ENCODE data around the gene NR2C2.
"Not testable (repeated sequence)": the region's sequence is repeated elsewhere in the genome, so short reads cannot be mapped to it uniquely, and the experiment has no call there.

NR2C2 gene

DNA sequence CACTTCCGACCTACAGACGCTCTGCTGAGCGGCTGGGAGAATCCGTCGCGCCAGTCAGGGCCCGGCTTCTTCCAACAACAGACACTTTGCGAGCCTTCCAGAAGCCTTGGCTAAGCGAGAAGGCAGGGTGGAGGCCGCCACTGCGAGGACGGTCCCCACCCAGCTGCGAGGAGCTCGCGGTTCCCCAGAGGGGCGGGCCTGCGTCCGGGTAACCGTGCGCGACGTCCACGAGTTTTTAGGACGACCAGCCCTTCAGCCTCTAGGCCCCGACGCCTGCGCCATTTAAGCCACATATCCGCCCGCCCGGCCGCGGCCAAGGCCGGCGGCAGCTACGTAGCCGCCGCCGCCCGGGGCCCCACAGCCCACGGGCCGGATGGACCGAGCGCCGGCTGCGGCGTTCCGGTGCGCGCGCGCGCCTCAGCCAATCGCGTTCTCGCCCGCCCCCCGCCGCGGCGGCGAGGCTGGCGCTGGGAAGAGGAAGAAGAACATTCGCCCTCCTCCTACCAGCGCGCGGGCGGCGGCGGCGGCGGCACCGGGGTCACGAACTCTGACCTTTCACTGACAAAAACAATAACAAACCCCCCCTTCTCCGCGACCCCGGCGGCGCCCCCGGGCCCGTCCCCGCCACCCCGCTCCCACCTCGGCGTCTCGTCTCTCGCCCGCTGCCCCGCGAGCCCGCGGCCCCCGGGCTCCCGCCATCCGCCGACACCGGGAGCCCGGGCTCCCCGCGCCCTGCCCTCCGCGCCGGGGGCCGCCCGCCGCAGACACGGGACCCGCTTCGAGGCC lies at the start of gene NR2C2:
NR2C2 (plus strand) TSS at position 484 of the 786 bp plus-strand sequence. CDS start 56,332 bp downstream, outside the sequence.
- DNase-seq, result peak; percentile 78
- in situ Hi-C loops (cut with HindIII; ENCODE audit: low pct_ligation_motif_present, low pct_unique_long_range_greater_than_20kb, low sequenced_read_pairs), result no loop called here

DNA sequence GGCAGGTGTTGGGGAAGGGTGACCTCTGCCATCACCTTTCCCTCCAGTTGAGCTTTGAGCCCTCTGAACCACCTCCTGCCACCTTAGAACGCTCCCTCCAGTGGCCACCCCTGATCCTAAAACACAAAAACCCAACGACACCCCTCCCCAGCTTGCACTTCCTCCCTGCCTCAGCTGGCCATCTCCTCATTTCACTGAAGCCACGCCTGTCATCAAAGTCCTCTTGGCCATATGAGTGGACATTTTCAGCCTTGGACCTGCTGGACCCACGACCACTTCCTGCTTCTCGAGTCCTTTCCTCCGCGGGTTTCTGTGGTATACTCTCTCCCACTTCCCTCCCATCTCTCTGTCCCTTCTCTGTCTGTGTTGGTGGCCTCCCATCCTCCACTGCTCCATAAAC lies 48.5 kb upstream of the NR2C2 start:
- no peak for DNase-seq
- in situ Hi-C loops (cut with HindIII; ENCODE audit: low pct_ligation_motif_present, low pct_unique_long_range_greater_than_20kb, low sequenced_read_pairs), result no loop called here

DNA sequence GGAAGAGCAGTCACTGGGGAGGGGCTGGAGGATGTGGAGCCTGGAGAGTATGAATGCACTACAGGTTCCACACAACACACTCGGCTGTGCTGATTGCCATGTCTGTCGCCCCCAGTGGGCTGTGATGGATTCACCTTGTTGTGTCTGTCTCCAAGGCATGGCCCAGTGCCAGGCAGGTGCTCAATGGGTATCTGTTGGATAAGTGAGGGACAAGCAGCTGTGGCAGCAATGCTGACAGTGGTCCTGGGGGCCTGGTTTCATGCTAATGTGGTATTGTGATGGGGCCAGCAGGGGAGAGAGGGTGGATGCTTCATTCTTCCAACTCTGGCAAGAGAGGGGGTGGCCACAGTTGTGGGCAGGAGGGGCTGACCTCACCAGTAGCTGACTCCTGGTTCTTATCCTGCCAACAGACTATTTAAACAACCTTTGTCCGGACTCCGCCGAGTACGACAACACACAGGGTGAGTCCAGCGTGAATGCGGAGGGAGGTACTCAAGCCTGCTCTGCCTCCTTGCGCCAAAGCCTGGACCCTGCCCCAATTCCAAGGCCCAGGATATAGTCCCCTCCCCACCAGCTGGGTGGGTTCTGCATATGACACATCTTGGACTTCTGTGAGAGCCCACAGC lies 47.3 kb upstream of the NR2C2 start:
- in situ Hi-C loops (cut with HindIII; ENCODE audit: low pct_ligation_motif_present, low pct_unique_long_range_greater_than_20kb, low sequenced_read_pairs), result no loop called here
- no peak for DNase-seq

DNA sequence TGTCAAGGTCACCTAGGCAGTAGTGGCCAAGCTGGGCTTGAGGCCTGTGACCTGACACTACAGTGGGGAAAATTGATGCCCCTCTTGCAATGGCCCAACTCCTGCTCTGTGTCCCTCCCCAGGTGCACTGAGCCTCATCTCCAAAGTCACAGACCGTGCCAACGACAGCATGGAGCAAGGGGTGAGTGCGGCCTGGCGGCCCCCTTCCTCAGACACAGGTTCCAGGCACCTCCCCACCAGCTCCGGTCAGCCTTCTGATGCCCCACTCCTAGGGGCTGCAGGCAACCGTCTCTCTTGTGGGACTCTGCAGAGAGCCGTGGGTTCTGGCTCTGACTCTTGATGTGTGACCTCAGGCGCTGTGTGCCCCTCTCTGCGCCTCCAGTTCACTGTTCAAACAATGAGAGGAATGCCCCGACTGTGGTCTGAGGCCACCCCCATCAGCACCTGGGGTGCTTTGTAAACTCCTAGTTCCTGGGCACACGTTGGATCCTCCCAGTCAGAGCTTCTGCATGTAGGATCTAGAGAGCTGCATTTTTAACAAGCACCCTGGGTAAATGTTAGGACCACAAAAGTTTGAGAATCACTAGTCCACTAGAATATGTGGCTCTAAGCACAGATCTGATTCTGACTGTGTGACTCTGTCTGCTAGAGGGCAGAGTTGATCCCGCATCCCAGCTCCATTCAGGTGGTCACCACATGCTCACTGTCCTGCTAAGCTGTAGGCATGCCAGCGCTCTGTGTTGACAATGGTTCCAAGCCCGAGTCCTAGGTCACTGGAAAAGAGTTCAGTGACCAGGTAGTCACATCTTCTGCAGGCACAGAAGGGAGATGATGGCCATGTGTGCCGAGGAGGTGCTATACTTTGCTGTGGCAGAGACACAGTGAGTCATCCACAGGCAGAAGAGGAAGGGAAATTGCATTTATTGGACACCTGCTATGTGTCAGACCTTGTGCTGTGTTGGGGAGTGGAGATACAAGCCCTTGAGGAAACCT lies 46.2 kb upstream of the NR2C2 start:
- DNase-seq, result no peak
- in situ Hi-C loops (cut with HindIII; ENCODE audit: low pct_ligation_motif_present, low pct_unique_long_range_greater_than_20kb, low sequenced_read_pairs), result no loop called here

DNA sequence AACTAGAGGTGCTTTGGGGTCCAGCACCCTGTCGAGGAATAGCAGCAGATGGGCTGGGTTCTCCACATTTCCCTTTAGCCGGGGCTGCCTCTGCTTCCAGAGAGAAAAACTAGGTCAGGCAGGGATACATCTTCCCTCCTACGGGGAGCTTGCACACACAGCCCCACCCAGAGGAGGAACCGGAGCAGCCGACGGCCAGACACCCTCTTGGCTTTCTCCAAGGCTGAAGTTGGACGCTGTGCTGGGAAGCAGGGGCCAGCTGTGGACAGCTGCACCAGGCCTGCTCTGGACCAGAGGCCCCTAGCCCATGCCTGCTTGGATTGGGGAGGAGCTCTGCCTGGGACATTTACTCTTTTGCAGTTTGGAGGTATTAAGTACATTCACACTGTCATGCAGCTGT lies 44.7 kb upstream of the NR2C2 start:
- DNase-seq, result no peak
- in situ Hi-C loops (cut with HindIII; ENCODE audit: low pct_ligation_motif_present, low pct_unique_long_range_greater_than_20kb, low sequenced_read_pairs), result no loop called here

DNA sequence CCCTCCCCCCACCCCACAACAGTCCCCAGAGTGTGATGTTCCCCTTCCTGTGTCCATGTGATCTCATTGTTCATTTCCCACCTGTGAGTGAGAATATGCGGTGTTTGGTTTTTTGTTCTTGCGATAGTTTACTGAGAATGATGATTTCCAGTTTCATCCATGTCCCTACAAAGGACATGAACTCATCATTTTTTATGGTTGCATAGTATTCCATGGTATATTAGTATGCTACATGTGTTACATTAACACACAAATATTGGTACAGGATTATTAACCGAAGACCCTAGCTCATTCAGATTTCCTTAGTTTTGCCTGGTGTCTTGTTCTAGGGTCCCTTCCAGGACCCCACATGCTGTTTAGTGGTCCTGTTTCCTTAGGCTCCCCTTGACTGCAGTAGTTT lies 43.9 kb upstream of the NR2C2 start:
- DNase-seq; in situ Hi-C loops (cut with HindIII; ENCODE audit: low pct_ligation_motif_present, low pct_unique_long_range_greater_than_20kb, low sequenced_read_pairs): not testable (repeated sequence)

DNA sequence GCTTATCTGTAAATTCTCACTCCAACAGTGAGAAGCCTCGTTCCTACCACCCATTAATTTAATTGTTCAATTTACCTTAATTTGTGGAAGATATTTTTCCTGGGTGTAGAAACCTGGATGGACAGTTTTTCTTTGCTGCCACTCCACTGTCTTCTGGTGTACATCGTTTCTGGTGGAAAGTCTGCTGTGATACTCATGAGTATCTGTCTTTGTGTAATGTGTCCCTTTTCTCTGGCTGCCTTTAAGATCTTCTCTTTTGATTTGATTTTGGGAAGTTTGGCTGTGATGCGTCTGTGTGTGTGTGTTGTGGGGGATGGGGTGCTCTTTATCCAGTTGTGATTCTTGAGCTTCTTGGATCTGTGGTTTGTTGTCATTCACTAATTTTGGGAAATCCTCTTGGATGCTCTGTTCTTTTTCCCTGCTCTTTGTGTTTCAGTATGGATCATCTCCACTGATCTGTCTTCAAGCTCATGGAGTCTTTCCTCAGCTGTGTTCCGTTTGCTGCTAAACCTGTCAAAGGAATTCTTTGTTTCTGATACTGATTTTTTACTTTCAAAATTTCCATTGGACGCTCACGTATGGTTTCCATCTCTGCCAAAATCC lies 42.2 kb upstream of the NR2C2 start:
- in situ Hi-C loops (cut with HindIII; ENCODE audit: low pct_ligation_motif_present, low pct_unique_long_range_greater_than_20kb, low sequenced_read_pairs), result no loop called here

DNA sequence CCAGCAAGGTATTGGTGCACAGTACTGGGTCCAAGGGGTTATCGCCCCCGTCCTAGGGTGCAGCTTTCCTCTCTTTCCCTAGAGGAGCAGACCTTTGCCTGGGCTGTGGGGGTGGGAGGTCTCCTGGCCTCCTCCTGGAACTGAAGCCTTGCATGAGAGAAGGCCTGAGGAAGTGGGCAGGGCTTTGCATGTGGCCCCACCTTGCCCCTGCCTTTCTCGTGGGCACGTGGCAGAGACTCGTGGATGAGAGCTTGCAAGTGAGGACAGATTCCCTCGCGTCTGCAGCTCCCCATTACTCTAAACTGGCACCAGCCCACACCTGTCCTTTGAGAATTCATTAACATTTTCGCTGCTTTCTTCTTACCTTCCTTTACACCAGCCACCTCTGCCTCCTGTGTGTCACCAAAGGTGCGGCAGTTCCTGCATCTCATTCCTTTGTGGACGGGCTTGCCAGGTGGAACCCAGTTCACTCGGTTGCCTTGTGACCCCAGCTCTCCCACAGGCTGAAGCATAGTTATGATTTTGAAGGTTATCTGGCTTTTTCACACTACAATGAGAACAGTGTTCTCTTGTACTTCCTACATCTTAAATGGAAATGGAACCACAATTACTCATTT lies 40.9 kb upstream of the NR2C2 start:
- in situ Hi-C loops (cut with HindIII; ENCODE audit: low pct_ligation_motif_present, low pct_unique_long_range_greater_than_20kb, low sequenced_read_pairs), result no loop called here
- DNase-seq, result no peak

More for the DNA sequence above, 42.2 kb upstream of the NR2C2 start:
- DNase-seq, result no peak

DNA sequence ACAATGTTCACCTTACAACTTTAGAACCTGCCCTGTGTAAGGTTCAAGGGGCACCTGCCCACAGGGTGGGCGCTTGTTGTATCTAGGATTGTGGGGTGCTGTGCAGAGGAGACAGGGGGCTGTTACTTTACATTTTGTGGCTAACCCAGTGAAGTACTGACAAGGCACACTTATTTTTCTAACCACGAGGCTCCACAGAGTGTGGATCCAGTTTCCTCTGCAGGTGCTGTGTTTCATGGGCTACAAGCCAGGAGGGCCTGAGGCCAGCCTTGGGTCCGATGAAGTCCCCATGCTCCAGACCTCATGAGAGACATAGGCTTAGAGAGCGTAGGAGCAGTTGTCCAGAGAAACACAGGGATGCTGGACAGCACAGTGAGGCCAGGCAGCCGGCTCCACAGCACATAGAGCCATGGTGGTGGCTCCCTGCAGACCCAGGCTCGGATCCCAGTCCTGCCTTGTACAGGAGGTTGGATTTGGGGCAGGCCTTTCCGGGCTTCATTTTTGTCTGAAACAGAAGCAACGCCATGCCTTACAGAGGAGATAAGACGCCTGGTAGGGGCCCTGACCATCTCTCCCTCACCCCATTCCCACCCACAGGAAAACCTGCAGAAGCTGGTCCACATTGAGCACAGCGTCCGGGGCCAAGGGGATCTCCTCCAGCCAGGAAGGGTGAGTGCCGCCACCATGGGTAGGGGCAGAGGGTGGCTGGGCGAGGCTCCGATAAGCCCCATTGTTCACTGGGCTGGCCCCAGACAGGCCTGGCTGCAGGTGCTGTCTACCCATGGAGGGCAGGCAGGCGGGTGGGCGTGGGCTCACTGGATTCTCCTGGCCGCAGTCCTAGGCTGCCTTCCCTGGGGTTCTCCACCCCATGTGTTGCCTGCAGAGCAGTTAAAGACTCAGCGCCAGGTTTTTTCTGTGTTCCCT lies 40.1 kb upstream of the NR2C2 start:
- DNase-seq, result no peak
- in situ Hi-C loops (cut with HindIII; ENCODE audit: low pct_ligation_motif_present, low pct_unique_long_range_greater_than_20kb, low sequenced_read_pairs), result no loop called here

DNA sequence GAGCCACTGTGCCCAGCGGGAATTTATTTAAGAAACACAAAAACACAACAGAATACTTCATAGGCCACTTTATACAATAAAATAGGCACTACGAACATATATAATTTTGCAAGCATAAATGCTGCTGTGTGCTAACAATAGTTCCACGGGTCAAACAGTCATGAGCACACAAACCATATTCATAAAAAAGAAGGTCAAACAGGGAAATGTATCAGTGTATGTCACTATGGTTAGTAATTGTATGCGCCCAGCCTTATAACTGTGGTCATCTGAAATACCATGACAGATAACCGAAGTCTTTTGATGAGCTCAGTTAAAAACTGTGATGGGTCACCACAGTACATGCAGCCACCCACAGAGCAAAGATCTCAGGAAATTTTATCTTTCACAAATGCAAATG lies 38.1 kb upstream of the NR2C2 start:
- DNase-seq, result no peak
- in situ Hi-C loops (cut with HindIII; ENCODE audit: low pct_ligation_motif_present, low pct_unique_long_range_greater_than_20kb, low sequenced_read_pairs), result no loop called here

DNA sequence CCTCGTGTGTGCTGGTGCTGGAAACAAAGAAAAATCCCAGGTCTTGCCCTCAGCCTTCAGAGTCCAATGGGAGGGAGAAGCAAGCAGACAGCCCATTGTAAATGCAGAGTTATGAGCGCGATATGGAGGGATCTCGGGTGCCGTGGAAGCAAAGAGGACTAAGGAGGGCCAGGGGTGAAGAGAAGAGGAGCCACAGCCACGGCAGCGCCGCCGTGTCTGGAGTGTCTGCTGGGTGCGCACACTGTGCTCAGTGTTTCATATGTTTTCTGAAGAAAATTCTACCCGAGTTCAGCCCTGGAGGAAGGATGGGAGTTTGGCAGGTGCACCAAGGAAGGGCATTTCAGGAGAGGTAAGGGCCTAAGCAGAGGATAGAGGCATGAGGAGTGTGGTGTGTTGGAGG lies 35.7 kb upstream of the NR2C2 start:
- DNase-seq, result no peak
- in situ Hi-C loops (cut with HindIII; ENCODE audit: low pct_ligation_motif_present, low pct_unique_long_range_greater_than_20kb, low sequenced_read_pairs), result no loop called here

DNA sequence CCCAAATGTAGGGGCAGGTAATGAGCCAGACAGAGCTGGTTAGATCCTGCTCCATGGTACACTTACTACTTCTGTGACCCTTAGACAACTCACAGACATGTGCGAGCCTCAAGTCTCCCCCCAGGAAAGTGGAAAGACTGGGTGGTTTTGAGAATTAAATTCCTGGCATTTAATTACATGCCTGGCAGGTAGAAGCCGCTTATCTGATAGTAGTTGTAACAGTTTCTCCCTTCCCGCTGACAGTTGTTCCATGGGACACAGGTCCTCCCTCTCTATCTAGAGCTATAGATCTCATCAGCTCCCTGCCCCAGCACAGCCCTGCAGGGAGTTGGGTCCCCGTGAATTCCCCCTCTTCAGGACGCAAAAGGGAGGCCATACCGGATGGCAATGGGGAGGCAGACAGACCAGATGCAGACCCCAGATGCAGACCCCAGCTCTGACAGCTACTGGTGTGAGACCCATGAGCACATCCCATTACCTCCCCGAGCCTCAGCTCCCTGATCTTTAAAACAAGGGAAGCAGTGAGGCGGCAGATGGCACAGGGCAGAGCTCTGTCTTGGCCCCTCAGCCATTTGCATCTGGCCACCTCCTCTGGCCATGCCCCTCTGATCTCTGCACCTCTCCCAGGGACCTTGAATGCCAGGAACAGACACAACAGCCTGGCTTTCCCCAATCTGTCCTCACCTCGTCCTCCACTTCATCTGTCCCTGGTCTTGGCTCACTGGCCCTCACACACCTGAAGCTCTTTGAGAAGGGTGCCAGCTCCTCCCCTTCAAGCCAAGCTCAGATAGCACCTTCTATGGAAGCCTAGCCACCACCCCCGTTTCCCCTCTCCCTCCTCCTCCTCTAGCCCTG lies 34.1 kb upstream of the NR2C2 start:
- no peak for DNase-seq
- in situ Hi-C loops (cut with HindIII; ENCODE audit: low pct_ligation_motif_present, low pct_unique_long_range_greater_than_20kb, low sequenced_read_pairs), result no loop called here

DNA sequence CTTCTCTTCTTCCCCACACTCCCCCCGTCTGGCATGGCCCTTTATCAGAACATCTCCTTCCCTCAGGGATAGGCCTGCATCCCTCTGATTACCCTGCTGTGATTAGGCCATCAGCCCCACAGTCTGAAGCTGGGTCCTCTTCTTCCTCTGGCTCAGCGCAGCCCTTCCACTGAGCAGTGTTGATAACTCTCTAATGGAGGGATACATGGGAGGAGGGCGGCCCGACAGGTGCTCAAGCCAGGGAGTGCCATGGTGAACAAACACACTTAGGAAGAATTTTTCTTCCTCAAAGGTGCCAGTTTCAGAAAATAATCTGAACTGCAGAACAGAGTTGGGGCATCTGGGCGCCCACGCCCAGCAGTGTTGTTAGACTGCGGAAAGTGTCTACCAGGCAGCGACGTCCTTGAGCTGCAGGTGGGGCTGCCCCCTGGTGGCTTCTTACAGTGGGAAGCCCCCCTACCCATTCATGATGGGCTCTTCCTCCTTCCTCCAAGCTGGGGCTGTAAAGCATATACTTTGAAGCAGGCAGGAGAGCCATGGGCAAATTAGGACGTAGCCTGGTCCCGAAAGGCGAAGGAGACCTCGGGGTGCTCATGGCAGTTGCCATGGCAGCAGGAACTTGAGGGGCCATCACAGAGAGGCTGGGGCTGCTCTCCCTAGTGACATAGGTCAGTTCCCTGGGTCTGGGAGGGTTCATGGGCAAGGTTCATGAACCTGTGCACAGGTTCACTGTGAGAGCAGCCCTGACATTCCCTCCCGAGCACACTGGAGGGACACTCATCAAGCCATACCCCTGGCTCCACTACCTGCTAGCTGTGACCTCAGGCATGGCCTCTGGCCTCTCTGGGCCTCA lies 33.2 kb upstream of the NR2C2 start:
- in situ Hi-C loops (cut with HindIII; ENCODE audit: low pct_ligation_motif_present, low pct_unique_long_range_greater_than_20kb, low sequenced_read_pairs), result no loop called here
- DNase-seq, result no peak

DNA sequence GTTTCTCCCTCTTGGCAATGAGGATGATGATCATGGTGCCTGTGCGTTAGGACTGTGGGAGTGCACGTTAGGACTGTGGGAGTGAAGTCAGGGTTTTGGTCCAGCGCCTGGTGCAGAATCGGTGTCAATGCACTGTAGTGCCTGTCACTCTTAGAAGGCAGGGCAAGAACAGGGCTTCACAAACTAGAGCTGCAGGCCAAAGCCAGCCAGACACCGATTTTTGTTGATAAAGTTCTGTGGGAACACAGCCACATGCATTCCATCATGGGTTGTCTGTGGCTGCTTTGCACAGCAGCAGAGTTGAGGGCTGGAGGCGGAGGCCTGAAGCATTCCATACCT lies 32.6 kb upstream of the NR2C2 start:
- no peak for DNase-seq
- in situ Hi-C loops (cut with HindIII; ENCODE audit: low pct_ligation_motif_present, low pct_unique_long_range_greater_than_20kb, low sequenced_read_pairs), result no loop called here

DNA sequence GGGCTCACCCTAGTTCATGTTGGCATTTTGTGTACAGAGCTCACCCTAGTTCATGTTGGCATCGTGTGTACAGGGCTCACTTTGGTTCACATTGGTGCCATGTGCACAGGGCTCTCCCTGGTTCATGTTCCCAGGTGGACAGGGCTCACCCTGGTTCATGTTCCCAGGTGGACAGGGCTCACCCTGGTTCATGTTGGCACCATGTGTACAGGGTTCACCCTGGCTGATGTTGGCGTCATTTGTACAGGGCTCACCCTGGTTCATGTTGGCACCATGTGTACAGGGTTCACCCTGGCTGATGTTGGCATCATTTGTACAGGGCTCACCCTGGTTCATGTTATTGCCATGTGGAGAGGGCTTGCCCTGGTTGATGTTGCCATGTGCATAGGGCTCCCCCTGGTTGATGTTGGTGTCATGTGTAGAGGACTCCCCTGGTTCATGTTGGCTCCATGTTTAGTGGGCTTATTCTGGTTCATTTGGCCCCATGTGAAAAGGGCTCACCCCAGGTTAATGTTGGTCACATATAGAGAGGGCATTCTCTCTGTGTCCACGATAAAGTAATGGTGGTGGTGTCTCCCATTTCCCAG lies 31.7 kb upstream of the NR2C2 start:
- in situ Hi-C loops (cut with HindIII; ENCODE audit: low pct_ligation_motif_present, low pct_unique_long_range_greater_than_20kb, low sequenced_read_pairs), result no loop called here
- DNase-seq, result no peak

Data from ACHN (cell line).